NB4 (cell line): Measurements from ENCODE around the gene UBE2I.

Source experiments
- MYC ChIP-seq: IDR thresholded peaks from 2 replicates; pipeline ENCODE4 v1.6.1; 2011; ENCODE audit warnings: low read depth, low read length
- POLR2A ChIP-seq: IDR thresholded peaks from 2 replicates; pipeline ENCODE4 v1.6.1; 2011; ENCODE audit warnings: mild to moderate bottlenecking; ENCODE audit not compliant: insufficient read length; ENCODE audit errors: extremely low read depth
- TF ChIP-seq, protein P1 (sequence below): IDR thresholded peaks from one replicate; pipeline ENCODE4 v1.5.1; 2012; ENCODE audit warnings: low read depth, low read length
- TF ChIP-seq, protein P2 (sequence below): IDR thresholded peaks from 2 replicates; pipeline ENCODE4 v1.6.1; 2011; ENCODE audit warnings: low read depth, low read length

DNA sequence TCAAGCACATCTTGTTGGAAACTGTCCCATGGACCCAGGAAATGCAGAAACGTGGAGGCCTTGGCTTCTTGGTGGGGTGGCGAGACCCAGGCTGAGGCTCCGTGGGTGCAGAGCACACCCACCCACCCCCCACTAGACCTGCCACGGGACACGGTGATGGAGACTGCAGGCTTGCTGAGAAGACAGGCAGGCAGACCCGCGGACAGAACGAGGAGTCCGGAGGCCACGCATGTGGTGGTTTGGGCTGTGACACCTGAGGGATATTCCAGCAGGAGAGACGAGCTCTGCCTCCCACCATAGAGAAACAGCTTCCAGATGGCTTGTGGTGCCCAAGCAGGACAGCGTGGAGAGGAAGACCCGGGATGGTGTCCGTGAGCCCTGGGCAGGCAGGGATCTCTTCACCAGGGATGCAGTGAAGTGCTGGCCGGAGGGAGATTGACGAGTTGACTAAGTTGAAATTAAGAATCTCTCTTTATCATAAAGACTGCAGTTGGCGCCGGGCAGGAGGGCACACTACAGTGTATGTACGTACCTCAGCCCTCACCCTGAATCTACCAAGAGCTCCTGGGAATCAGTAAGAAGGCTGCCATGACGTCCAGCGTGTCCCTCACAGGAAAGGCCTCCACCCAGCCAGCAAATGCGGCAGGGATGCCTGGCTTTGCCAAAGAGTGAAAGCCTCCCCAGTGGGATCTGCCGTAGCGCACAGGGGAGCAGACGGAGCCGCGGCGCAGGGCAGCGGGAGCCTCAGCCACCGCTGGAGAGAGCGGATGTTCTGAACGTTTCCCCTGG lies 8.2 kb downstream of the UBE2I start:
- TF ChIP-seq, protein P1, sequence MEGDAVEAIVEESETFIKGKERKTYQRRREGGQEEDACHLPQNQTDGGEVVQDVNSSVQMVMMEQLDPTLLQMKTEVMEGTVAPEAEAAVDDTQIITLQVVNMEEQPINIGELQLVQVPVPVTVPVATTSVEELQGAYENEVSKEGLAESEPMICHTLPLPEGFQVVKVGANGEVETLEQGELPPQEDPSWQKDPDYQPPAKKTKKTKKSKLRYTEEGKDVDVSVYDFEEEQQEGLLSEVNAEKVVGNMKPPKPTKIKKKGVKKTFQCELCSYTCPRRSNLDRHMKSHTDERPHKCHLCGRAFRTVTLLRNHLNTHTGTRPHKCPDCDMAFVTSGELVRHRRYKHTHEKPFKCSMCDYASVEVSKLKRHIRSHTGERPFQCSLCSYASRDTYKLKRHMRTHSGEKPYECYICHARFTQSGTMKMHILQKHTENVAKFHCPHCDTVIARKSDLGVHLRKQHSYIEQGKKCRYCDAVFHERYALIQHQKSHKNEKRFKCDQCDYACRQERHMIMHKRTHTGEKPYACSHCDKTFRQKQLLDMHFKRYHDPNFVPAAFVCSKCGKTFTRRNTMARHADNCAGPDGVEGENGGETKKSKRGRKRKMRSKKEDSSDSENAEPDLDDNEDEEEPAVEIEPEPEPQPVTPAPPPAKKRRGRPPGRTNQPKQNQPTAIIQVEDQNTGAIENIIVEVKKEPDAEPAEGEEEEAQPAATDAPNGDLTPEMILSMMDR: no peak
- no peak for TF ChIP-seq POLR2A
- TF ChIP-seq, protein P2, sequence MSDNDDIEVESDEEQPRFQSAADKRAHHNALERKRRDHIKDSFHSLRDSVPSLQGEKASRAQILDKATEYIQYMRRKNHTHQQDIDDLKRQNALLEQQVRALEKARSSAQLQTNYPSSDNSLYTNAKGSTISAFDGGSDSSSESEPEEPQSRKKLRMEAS: no peak
- no peak for TF ChIP-seq MYC
